GM12878 (cell line): ENCODE measurements around the gene UNC13D. TPM values are rescaled to one million over a fixed set of nuclear protein-coding genes. Genes with fewer than 3 reads are reported as not detected.

Source experiments
- ATAC-seq: fragments of 200-7000 bp; cut with Tn5 transposase; 3 replicates; pipeline ENCODE4 v1.9.1; 2020; ENCODE audit warnings: mild to moderate bottlenecking, moderate library complexity
- BruUV-seq: library from RNA; stranded (reverse); fragments of 400-500 nt; replicated peaks from 2 replicates; lab custom pipeline; 2021; lab: Mats Ljungman, UMichigan
- CTCF ChIA-PET: fragments of 300-600 bp; sonication (Branson Sonifier 250); formaldehyde crosslinking; extraction: SDS; loops from one replicate; lab custom pipeline; 2021; ENCODE audit warnings: inconsistent platforms; lab: Yijun Ruan, JAX
- POLR2A ChIA-PET: fragments of 350-600 bp; formaldehyde crosslinking; extraction: SDS; loops from one replicate; lab custom pipeline; 2021; ENCODE audit warnings: inconsistent platforms; lab: Charles Lee
- RAD21 ChIA-PET: fragments of 300-600 bp; sonication (Branson Sonifier 250); formaldehyde crosslinking; loops from one replicate; lab custom pipeline; 2023; ENCODE audit warnings: antibody characterized with exemption; ENCODE audit not compliant: unreplicated experiment; lab: Charles Lee
- SMC1A ChIA-PET: fragments of 300-600 bp; sonication (Branson Sonifier 250); formaldehyde crosslinking; loops from one replicate; lab custom pipeline; 2023; ENCODE audit not compliant: unreplicated experiment, uncharacterized antibody; lab: Charles Lee
- DNase-seq: peaks from one replicate; pipeline ENCODE4 v3.0.0-alpha.2; 2011; ENCODE audit warnings: low read depth, low spot score
- FAIRE-seq: peaks from 3 replicates; lab custom pipeline; 2011; peaks lifted over from hg19 to GRCh38; lab: Jason Lieb, UNC
- H2AFZ ChIP-seq: 2 replicates; pipeline ENCODE4 v1.6.0; 2011; ENCODE audit warnings: low read depth, low read length, control low read depth; ENCODE audit not compliant: control insufficient read depth
- H3K27ac ChIP-seq: 2 replicates; pipeline ENCODE4 v1.5.1; 2011; ENCODE audit warnings: control low read depth; ENCODE audit not compliant: control insufficient read depth, insufficient read depth
- H3K27me3 ChIP-seq, 2 experiments: replicated peaks in 1 of 2; 2 replicates each; pipeline versions ENCODE4 v1.6.0 to v1.6.1; 2011; ENCODE audit warnings: low read length in 1 of 2; ENCODE audit not compliant: control insufficient read depth in 2 of 2, insufficient read depth in 2 of 2
- H3K36me3 ChIP-seq, 2 experiments: 2 replicates each; pipeline ENCODE4 v1.5.1; 2011; ENCODE audit warnings: low read length in 1 of 2; ENCODE audit not compliant: control insufficient read depth in 2 of 2, insufficient read depth in 2 of 2
- H3K4me1 ChIP-seq: 2 replicates; pipeline ENCODE4 v1.6.1; 2011; ENCODE audit warnings: mild to moderate bottlenecking, low read length, moderate library complexity, mixed read lengths; ENCODE audit not compliant: control insufficient read depth, insufficient read depth
- H3K4me2 ChIP-seq: 2 replicates; pipeline ENCODE4 v1.6.0; 2011; ENCODE audit warnings: control low read depth; ENCODE audit not compliant: control insufficient read depth, insufficient read depth
- H3K4me3 ChIP-seq: fragments of 200-600 bp; sonication (generic); 2 replicates; pipeline ENCODE4 v1.5.1; 2016
- H3K79me2 ChIP-seq: 2 replicates; pipeline ENCODE4 v1.6.0; 2011; ENCODE audit warnings: low read length; ENCODE audit not compliant: control insufficient read depth, insufficient read depth
- H3K9ac ChIP-seq: 2 replicates; pipeline ENCODE4 v1.8.0; 2011; ENCODE audit warnings: low read length, control low read depth, mixed read lengths; ENCODE audit not compliant: control insufficient read depth, insufficient read depth
- H3K9me3 ChIP-seq: replicated peaks from 3 replicates; pipeline ENCODE4 v1.5.1; 2011; ENCODE audit warnings: mild to moderate bottlenecking, low read length; ENCODE audit not compliant: control insufficient read depth, insufficient read depth
- H4K20me1 ChIP-seq: 2 replicates; pipeline ENCODE4 v1.6.0; 2011; ENCODE audit not compliant: control insufficient read depth, insufficient read depth
- CBX3 ChIP-seq: fragments of 200-600 bp; sonication (generic); IDR thresholded peaks from 2 replicates; pipeline ENCODE4 v1.6.1; 2016; ENCODE audit warnings: low read depth, borderline replicate concordance
- CEBPB ChIP-seq, 2 experiments: fragments of 150-350 bp in 1 of 2; IDR thresholded peaks; 2 replicates each; pipeline ENCODE4 v1.6.1; 2012 to 2014; ENCODE audit warnings: low read depth in 2 of 2, low read length in 2 of 2, borderline replicate concordance in 1 of 2, inconsistent platforms in 1 of 2
- EP300 ChIP-seq, 2 experiments: fragments of 150-350 bp in 1 of 2; IDR thresholded peaks; 2 replicates each; pipeline ENCODE4 v1.6.1; 2011 to 2012; ENCODE audit warnings: low read depth in 2 of 2, low read length in 2 of 2, borderline replicate concordance in 1 of 2, improper control_type of control experiment in 1 of 2, inconsistent platforms in 1 of 2; ENCODE audit not compliant: control insufficient read depth in 1 of 2
- GATAD2B ChIP-seq: fragments of 450-650 bp; conservative IDR thresholded peaks from 2 replicates; pipeline ENCODE4 v1.6.1; 2017; ENCODE audit warnings: low read depth, mild to moderate bottlenecking, moderate library complexity
- JUND ChIP-seq: IDR thresholded peaks from 2 replicates; pipeline ENCODE4 v1.6.1; 2012; ENCODE audit warnings: low read depth, mild to moderate bottlenecking, low read length, improper control_type of control experiment, moderate library complexity
- MXI1 ChIP-seq: fragments of 150-350 bp; IDR thresholded peaks from 2 replicates; pipeline ENCODE4 v1.6.1; 2011; ENCODE audit warnings: low read depth, mild to moderate bottlenecking, inconsistent platforms, low read length, improper control_type of control experiment
- MYC ChIP-seq: IDR thresholded peaks from 2 replicates; pipeline ENCODE4 v1.6.1; 2011; ENCODE audit warnings: mild to moderate bottlenecking, low read length, moderate library complexity, inconsistent platforms; ENCODE audit not compliant: insufficient read depth, insufficient replicate concordance, insufficient read length, severe bottlenecking
- SIX5 ChIP-seq: IDR thresholded peaks from 2 replicates; pipeline ENCODE4 v1.6.1; 2011; ENCODE audit warnings: mild to moderate bottlenecking, low read depth, low read length, moderate library complexity; ENCODE audit not compliant: severe bottlenecking
- ZBTB11 ChIP-seq: fragments of 450-650 bp; formaldehyde crosslinking; IDR thresholded peaks from 2 replicates; pipeline ENCODE4 v1.5.0; 2022; ENCODE audit warnings: mild to moderate bottlenecking, missing genetic modification characterization
- ZNF622 ChIP-seq: fragments of 450-650 bp; IDR thresholded peaks from 2 replicates; pipeline ENCODE4 v1.6.1; 2017; ENCODE audit warnings: mild to moderate bottlenecking, inconsistent platforms
- WGBS: methylation state at CpG from one replicate; pipeline ENCODE4 v1.1.6; 2016; ENCODE audit warnings: low lambda C conversion rate; ENCODE audit not compliant: insufficient replicate concordance, insufficient coverage; ENCODE audit errors: missing lambda C conversion rate; 5-methylcytosine and 5-hydroxymethylcytosine counted together
- in situ Hi-C: fragments of 300-500 bp; cut with MboI; formaldehyde crosslinking; loops from 9 replicates; pipeline ENCODE4 v1.14.3; 2018; ENCODE audit warnings: mixed read lengths
- intact Hi-C: fragments of 100-400 bp; cut with micrococcal nuclease; formaldehyde crosslinking; loops from one replicate; pipeline ENCODE4 v1.14.2; 2022; ENCODE audit not compliant: unreplicated experiment
- polyA plus RNA-seq, 11 experiments: library from polyadenylated mRNA; depleted of rRNA in 4 of 11; unstranded in 6 of 11; stranded (reverse) in 5 of 11; fragments of >200 nt; fragmentation: Nextera tagmentation in 4 of 11; fragmentation: Illumina TruSeq in 1 of 11; extraction: Ambion mirVana in 4 of 11; extraction: Trizol in 1 of 11; gene quantifications; 1 replicate in 1 of 11; 2 replicates in 10 of 11; pipeline versions ENCODE4 v1.2.1 to v1.2.3, GENCODE V29; 2011 to 2016; ENCODE audit warnings: inconsistent platforms in 2 of 11, missing spikeins in 2 of 11, low read depth in 1 of 11
- total RNA-seq, 4 experiments: library from RNA; depleted of rRNA in 3 of 4; stranded (reverse); fragments of >200 nt in 3 of 4; fragmentation: Illumina TruSeq in 1 of 4; extraction: Trizol in 1 of 4; gene quantifications; 2 replicates each; pipeline versions ENCODE4 v1.2.1 to v1.2.3, GENCODE V29; 2013 to 2021

UNC13D gene
- total and polyA plus RNA-seq, 10 of the 15 experiments (the other 5 are each of a cell fraction or from before 2014, with no cell fraction given), result 0.32 to 63.9 (median 25.2) TPM

DNA sequence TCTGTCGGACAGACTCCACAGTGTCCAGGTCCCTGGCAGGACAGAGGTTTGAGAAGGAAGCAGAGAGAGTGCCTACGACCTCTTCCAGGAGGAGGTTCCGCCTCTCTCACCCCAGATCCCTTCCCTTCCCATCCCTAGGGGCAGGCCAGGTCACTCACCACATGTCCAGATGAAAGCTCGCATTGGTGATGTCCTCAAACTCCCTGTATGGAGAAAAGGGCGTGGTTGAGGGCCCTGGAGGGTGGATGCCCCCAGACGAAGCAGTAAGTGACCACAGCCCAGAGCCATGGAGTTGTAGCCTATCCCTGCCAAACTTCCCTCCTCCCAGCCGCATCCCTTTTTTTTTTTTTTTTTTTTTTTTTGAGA, 3.4 kb downstream of the UNC13D start:
- WGBS, result 67% methylated on average over 4 of the region's 7 CpGs

More for the DNA sequence above, 3.4 kb downstream of the UNC13D start:
- no peak overlapping the region for H3K9ac ChIP-seq
- ChIA-PET POLR2A (no interaction called here), SMC1A (interaction anchor here (0.9 kb wide), 1 partner anchor 61 kb away, joined by 4 read pairs; a partner anchor contains a TSS), CTCF (interaction anchor here (0.8 kb wide), 1 partner anchor 7 kb away, joined by 3 read pairs; no protein-coding TSS in a partner anchor), RAD21 (interaction anchor here (0.6 kb wide), 1 partner anchor 39 kb away, joined by 3 read pairs; no protein-coding TSS in a partner anchor)
- no peaks in the 10 kb centered on the region for H4K20me1 ChIP-seq
- no peak for DNase-seq
- no peaks in the 10 kb centered on the region for H3K9me3 ChIP-seq
- H3K27me3 ChIP-seq, result no peaks in the 10 kb centered on the region
- BruUV-seq, result no TSS peak
- FAIRE-seq, result no peak
- ATAC-seq, result no peak
- H3K4me1 ChIP-seq, result peaks cover 11% of the 10 kb centered on the region
- H3K36me3 ChIP-seq, result peaks cover 0 to under 1% of the 10 kb centered on the region in 2 experiments
- H2AFZ ChIP-seq, result no peak overlapping the region
- H3K79me2 ChIP-seq, result peaks cover 18% of the 10 kb centered on the region
- intact Hi-C loops, result no loop called here
- in situ Hi-C loops, result no loop called here
- H3K4me2 ChIP-seq, result no peak overlapping the region
- TF ChIP-seq CEBPB (IDR thresholded peaks at IDR 0.05; ENCODE audit: borderline replicate concordance in 1 of 2, low read depth in 2 of 2, low read length in 2 of 2), result no peak
- no peak for TF ChIP-seq JUND
- TF ChIP-seq GATAD2B, result no peak
- no peak for TF ChIP-seq MYC
- TF ChIP-seq ZNF622, result no peak
- TF ChIP-seq CBX3, result no peak
- no peak for TF ChIP-seq SIX5
- no peak for TF ChIP-seq MXI1
- TF ChIP-seq ZBTB11 (CRISPR knock-in tag), result no peak
- TF ChIP-seq EP300 (IDR thresholded peaks at IDR 0.05; ENCODE audit: borderline replicate concordance in 1 of 2, control insufficient read depth in 1 of 2, low read depth in 2 of 2, low read length in 2 of 2), result no peak
- TF ChIP-seq, all 136 proteins: peak for 0
- Histone ChIP-seq H3K27ac (no peak overlapping the region), H3K4me3 (no peak overlapping the region)
